SK-N-MC (cell line): ENCODE results near the gene POU6F2.

Experiments
- EZH2 ChIP-seq: fragments of 200-600 bp; sonication (generic); IDR thresholded peaks from one replicate; pipeline ENCODE4 v1.6.1; 2017; ENCODE audit warnings: antibody characterized with exemption
- POLR2AphosphoS5 ChIP-seq: IDR thresholded peaks from 2 replicates; pipeline ENCODE4 v1.6.1; 2012; ENCODE audit warnings: mild to moderate bottlenecking, low read depth, low read length, borderline replicate concordance

DNA sequence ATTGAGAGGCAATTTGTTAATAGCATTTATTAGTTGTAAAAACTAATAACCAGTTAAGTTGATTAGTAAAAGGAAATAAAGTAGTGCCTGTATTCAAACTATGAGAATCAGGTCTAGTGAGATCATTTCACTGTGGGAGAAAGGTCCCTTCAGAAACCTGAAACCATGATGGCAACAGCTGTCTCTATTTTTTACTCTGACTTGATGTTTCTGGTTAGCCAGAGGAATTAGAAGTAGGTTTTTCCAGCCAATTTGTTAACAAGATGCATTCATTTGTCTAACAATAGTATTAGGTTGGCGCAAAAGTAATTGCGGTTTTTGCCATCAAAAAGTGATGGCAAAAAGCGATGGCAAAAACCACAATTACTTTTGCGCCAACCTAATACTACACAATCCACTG, 316.3 kb downstream of the POU6F2 start:
- TF ChIP-seq POLR2AphosphoS5 (no peak), EZH2 (no peak)
